ENCODE results near the gene FIGLA. TPM values are rescaled to one million over a fixed set of nuclear protein-coding genes. Genes with fewer than 3 reads are reported as not detected.
"Not testable (repeated sequence)": the region's sequence is repeated elsewhere in the genome, so short reads cannot be mapped to it uniquely, and the experiment has no call there.

Gene FIGLA
- polyA plus RNA-seq, 1 of the 3 experiments (the other 2 are of a cell fraction): not detected

- Histone ChIP-seq H2AFZ (ENCODE audit: low read depth) (no peak overlapping the region), H3K4me3 (ENCODE audit: low read depth in 2 of 2, low read length in 1 of 2) (no peak overlapping the region), H3K9me2 (no peaks in the 10 kb centered on the region), H3K36me3 (replicated peaks in 1 of 2; ENCODE audit: control insufficient read depth in 1 of 2, insufficient read depth in 2 of 2, low read length in 1 of 2) (no peaks in the 10 kb centered on the region), H3K27me3 (ENCODE audit: insufficient read depth) (no peaks in the 10 kb centered on the region; the same call in 1 of the 2 replicates), H3K9me3 (no peaks in the 10 kb centered on the region), H3K4me2 (no peak overlapping the region), H3K9ac (no peak overlapping the region), H3K4me1 (ENCODE audit: control insufficient read depth in 1 of 2, insufficient read depth in 2 of 2, low read depth in 1 of 2, low read length in 1 of 2) (no peaks in the 10 kb centered on the region), H3K27ac (ENCODE audit: low read depth in 2 of 2, low read length in 1 of 2) (no peak overlapping the region), H4K20me1 (ENCODE audit: insufficient read depth) (no peaks in the 10 kb centered on the region), H3F3A (replicated peaks; ENCODE audit: insufficient read depth) (no peaks in the 10 kb centered on the region), H3K79me2 (ENCODE audit: insufficient read depth) (no peaks in the 10 kb centered on the region)
- CTCF ChIA-PET: no interaction called here
- POLR2A ChIA-PET: no interaction called here
- 15% methylated on average over 2 of the region's 2 CpGs for WGBS (ENCODE audit: low lambda C conversion rate)
- no peak for TF ChIP-seq JUND (IDR thresholded peaks at IDR 0.05)
- no peak for TF ChIP-seq MAX (IDR thresholded peaks at IDR 0.05; ENCODE audit: low read depth)
- TF ChIP-seq, protein P1, sequence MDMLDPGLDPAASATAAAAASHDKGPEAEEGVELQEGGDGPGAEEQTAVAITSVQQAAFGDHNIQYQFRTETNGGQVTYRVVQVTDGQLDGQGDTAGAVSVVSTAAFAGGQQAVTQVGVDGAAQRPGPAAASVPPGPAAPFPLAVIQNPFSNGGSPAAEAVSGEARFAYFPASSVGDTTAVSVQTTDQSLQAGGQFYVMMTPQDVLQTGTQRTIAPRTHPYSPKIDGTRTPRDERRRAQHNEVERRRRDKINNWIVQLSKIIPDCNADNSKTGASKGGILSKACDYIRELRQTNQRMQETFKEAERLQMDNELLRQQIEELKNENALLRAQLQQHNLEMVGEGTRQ (IDR thresholded peaks at IDR 0.05; ENCODE audit: borderline replicate concordance, low read depth, low read length): no peak
- TF ChIP-seq SMC3 (IDR thresholded peaks at IDR 0.05; ENCODE audit: low read depth, low read length): no peak
- no peak for TF ChIP-seq IRF3 (IDR thresholded peaks at IDR 0.05; ENCODE audit: low read depth, low read length)
- TF ChIP-seq, protein P2, sequence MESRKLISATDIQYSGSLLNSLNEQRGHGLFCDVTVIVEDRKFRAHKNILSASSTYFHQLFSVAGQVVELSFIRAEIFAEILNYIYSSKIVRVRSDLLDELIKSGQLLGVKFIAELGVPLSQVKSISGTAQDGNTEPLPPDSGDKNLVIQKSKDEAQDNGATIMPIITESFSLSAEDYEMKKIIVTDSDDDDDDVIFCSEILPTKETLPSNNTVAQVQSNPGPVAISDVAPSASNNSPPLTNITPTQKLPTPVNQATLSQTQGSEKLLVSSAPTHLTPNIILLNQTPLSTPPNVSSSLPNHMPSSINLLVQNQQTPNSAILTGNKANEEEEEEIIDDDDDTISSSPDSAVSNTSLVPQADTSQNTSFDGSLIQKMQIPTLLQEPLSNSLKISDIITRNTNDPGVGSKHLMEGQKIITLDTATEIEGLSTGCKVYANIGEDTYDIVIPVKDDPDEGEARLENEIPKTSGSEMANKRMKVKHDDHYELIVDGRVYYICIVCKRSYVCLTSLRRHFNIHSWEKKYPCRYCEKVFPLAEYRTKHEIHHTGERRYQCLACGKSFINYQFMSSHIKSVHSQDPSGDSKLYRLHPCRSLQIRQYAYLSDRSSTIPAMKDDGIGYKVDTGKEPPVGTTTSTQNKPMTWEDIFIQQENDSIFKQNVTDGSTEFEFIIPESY (IDR thresholded peaks at IDR 0.05; ENCODE audit: borderline replicate concordance, low read depth): no peak
- no peak for TF ChIP-seq TAF1 (IDR thresholded peaks at IDR 0.05; ENCODE audit: borderline replicate concordance, low read depth, low read length)
- no peak for TF ChIP-seq CHD2 (IDR thresholded peaks at IDR 0.05; ENCODE audit: low read length, partially characterized antibody)
- no peak for DNase-seq
These were observed 9.3 kb upstream of the FIGLA start for GRCh38 chr2:70799706-70800105.

DNA sequence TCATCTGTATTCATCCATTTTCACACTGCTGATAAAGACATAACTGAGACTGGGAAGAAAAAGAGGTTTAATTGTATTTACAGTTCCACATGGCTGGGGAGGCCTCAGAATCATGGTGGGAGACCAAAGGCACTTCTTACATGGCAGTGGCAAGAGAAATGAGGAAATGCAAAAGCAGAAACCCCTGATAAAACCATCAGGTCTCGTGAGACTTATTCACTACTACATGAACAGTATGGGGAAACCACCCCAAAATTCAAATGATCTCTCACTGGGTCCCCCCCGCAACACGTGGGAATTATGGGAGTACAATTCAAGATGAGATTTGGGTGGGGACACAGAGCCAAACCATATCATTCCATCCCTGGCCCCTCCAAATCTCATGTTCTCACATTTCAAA is 7.6 kb upstream of the FIGLA start:
- H3F3A ChIP-seq (replicated peaks; ENCODE audit: insufficient read depth); POLR2A ChIA-PET; H4K20me1 ChIP-seq (ENCODE audit: insufficient read depth); H3K79me2 ChIP-seq (ENCODE audit: insufficient read depth); H3K36me3 ChIP-seq (replicated peaks in 1 of 2; ENCODE audit: control insufficient read depth in 1 of 2, insufficient read depth in 2 of 2, low read length in 1 of 2); H3K4me2 ChIP-seq; H3K9ac ChIP-seq; H3K9me3 ChIP-seq; H3K9me2 ChIP-seq; H3K4me1 ChIP-seq (ENCODE audit: control insufficient read depth in 1 of 2, insufficient read depth in 2 of 2, low read depth in 1 of 2, low read length in 1 of 2); H3K27me3 ChIP-seq (ENCODE audit: insufficient read depth); H3K27ac ChIP-seq (ENCODE audit: low read depth in 2 of 2, low read length in 1 of 2); H3K4me3 ChIP-seq (ENCODE audit: low read depth in 2 of 2, low read length in 1 of 2); H2AFZ ChIP-seq (ENCODE audit: low read depth); DNase-seq: not testable (repeated sequence)
- WGBS (ENCODE audit: low lambda C conversion rate): 23% methylated on average over 3 of the region's 3 CpGs
- CTCF ChIA-PET: interaction anchor here (1.3 to 2.3 kb wide), 3 partner anchors 9 to 143 kb away, joined by 3 to 8 read pairs (median 4); no protein-coding TSS in a partner anchor

All from SK-N-SH (cell line).